ENCODE results near the gene CACNA1I.

- no peak for TF ChIP-seq CTCF (IDR thresholded peaks at IDR 0.05; ENCODE audit: control extremely low read depth in 1 of 3, insufficient read depth in 1 of 3, low read depth in 1 of 3, low read length in 3 of 3)
- TF ChIP-seq USF2 (IDR thresholded peaks at IDR 0.05; ENCODE audit: low read length): no peak
Measured at GRCh38 chr22:39683639-39684038, 113.1 kb downstream of the CACNA1I start.
